ENCODE measurements around the gene HSBP1. TPM values are rescaled to one million over a fixed set of nuclear protein-coding genes. Genes with fewer than 3 reads are reported as not detected.

Gene HSBP1
- total and polyA plus RNA-seq, 2 of the 8 experiments (the other 6 are each of a cell fraction or from before 2014, with no cell fraction given): 78.4 to 219 TPM

DNA sequence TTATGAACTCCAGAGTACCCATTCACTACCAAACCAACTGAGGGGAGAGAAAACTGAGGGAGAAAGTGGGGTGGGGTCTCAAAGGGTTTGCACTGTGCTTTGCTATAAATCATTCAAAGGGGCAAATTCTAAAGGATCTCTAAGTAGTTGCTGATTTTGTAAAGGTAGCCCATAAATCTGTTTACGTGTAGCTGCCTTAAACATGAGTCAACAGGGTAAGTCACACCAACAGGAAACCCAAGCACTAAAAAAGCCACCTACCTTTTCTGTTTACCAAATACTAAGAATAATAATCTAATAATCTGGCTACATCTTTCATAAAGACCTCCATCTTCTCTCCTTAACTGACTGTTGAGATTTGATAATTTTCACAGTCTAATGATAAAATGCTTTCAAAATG lies 8.4 kb upstream of the HSBP1 start (continued):
- TF ChIP-seq TAF7 (optimal IDR thresholded peaks at IDR 0.05; ENCODE audit: borderline replicate concordance, low read depth, low read length) (no peak), RXRA (IDR thresholded peaks at IDR 0.05; ENCODE audit: insufficient read depth, low read depth, low read length) (no peak), SIRT6 (IDR thresholded peaks at IDR 0.05; ENCODE audit: low read length) (no peak), EGR1 (IDR thresholded peaks at IDR 0.05; ENCODE audit: borderline replicate concordance, low read depth, low read length) (no peak), SP2 (IDR thresholded peaks at IDR 0.05; ENCODE audit: low read length) (no peak)

Data from H1 (cell line).